Stimulated activated naive CD8-positive, alpha-beta T cell treated with anti-CD3 and anti-CD28 coated beads, Interleukin-15, Interleukin-2, amounts not matched to agents 100 ng/mL and 50 ng/mL, for 24 hours (primary cell): ENCODE results near the gene STK24.

Experiments
- H3K27ac Mint-ChIP-seq: one replicate; pipeline ENCODE4 v1.8.0; 2021; ENCODE audit warnings: mild to moderate bottlenecking, mixed read lengths
- H3K27me3 Mint-ChIP-seq: one replicate; pipeline ENCODE4 v1.8.0; 2021; ENCODE audit warnings: mixed read lengths
- H3K36me3 Mint-ChIP-seq: one replicate; pipeline ENCODE4 v1.8.0; 2021; ENCODE audit warnings: low read depth, mixed read lengths
- H3K4me1 Mint-ChIP-seq: one replicate; pipeline ENCODE4 v1.8.0; 2021; ENCODE audit warnings: low read depth, mixed read lengths
- H3K4me3 Mint-ChIP-seq: one replicate; pipeline ENCODE4 v1.8.0; 2021; ENCODE audit warnings: mild to moderate bottlenecking, mixed read lengths
- H3K9me3 Mint-ChIP-seq: one replicate; pipeline ENCODE4 v1.8.0; 2021; ENCODE audit warnings: mixed read lengths

STK24 gene

DNA sequence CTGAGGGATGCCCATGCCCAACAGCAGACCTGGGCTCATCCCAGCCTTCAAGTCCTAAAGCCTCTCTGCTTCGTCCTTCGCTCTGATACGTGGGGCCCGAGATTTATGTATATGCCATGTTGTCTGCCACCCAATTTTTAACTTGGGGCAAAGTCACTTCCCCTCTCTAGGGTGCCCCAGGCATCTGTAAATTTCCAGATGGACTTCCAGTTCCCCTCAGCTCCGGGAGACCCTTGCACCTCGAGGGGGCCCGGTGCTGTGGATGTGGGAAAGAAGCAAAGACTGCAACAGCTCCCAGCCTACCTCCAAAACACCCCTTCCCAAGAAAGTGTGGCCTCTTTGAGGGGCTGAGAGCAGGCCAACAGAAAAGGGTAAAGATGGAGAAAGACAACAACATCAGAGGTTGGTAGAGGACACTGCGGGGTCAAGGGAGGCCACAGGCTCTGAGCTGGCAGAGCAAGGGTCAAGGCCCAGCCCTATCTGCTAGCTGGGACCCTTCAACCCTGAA lies 97.4 kb downstream of the STK24 start:
- Mint-ChIP-seq H3K4me3 (no peak overlapping the region), H3K27ac (peak overlapping the region; percentile 40), H3K27me3 (no peaks in the 10 kb centered on the region), H3K4me1 (peaks cover 89% of the 10 kb centered on the region), H3K36me3 (peaks cover 32% of the 10 kb centered on the region), H3K9me3 (no peaks in the 10 kb centered on the region)

DNA sequence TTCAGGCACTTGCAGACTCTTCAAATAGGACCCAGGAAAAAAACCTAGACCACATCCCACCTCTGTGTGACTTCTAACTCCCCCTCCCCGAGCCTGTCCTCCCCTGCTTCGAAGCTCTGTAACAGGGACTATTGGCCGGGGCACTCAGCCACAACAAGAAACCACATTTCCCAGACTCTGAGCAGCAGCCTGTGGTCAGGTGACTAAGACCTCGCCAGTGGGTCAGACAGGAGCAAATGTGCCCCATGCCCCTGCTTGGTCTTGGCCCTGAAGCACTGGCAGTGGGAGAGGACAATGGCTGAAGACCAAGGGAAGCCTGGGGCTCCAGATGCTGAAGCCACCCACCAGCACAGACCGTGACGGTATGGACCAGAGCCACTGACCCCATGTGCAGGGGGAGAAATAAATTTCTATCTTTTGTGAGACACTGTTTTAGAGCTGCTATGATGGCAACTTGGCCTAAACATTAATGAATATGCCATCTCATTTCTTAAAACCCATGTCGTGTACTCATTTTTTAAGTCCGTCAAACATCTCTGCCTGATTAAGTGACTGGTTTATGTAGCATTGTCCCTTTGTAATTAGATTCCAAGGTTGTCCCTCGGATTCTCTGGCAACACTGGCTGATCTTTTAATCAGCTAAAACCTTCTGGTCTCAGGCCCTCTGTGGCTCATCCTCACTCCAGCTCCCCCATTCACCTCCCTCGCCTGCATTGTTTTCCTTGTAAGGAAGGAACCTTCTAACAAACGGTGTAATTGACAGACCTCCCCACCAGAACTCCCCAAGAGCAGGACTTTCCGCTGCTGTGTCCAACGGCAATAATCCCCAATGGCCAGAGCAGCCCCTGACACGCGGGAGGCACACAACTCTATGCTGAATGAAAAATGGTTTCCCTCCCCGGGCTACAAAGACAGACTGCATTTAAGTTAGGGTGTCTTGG lies 98.4 kb downstream of the STK24 start:
- Mint-ChIP-seq H3K4me3 (peak overlapping the region; percentile 54), H3K36me3 (peaks cover 43% of the 10 kb centered on the region), H3K27me3 (no peaks in the 10 kb centered on the region), H3K9me3 (no peaks in the 10 kb centered on the region), H3K27ac (peak overlapping the region; percentile 80), H3K4me1 (peaks cover 87% of the 10 kb centered on the region)

DNA sequence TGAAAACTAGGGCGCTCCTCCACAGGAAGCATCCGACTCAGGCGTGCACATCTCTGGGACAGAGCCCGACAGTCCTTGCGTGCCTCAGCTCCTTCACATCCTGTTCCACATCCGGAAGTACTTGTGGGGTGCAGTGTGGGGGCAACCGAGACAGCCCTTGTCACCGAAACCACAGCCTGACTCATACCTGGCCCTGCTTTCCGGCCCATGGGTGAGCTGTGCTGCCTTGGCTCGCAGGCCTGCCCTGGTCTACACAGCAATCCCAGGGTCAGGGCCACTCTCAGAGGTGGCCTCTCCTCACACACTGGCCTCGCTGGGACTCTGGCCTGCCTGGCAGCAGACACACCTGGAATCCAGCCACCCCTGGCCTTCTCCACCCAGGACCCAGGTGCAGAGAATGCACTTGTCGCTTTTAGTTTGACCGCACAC lies 100.4 kb downstream of the STK24 start:
- Mint-ChIP-seq H3K36me3 (peaks cover 59% of the 10 kb centered on the region), H3K4me3 (peak overlapping the region; percentile 79), H3K27ac (peak overlapping the region; percentile 90), H3K9me3 (no peaks in the 10 kb centered on the region), H3K4me1 (peaks cover 84% of the 10 kb centered on the region), H3K27me3 (no peaks in the 10 kb centered on the region)

DNA sequence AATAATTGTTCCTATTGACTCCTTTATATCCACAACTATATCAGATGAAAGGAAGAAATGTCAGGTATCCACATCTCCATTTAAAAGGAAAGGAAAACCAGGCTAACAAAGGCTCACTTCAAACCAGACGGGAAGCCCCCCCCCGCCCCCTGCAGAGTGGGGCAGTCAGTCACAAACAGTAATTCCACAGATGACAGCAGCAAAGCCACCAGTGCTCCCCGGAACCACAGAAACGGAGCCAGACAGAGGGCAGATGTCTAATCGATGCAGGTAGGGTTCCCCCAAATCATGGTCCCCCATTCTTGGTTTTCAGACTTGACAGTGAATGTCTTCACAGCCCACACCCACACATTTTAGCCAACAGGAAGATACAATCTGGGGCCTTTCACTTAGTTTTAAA lies 100.8 kb downstream of the STK24 start:
- Mint-ChIP-seq H3K27me3 (no peaks in the 10 kb centered on the region), H3K27ac (peak overlapping the region; percentile 90), H3K36me3 (peaks cover 59% of the 10 kb centered on the region), H3K4me1 (peaks cover 84% of the 10 kb centered on the region), H3K9me3 (no peaks in the 10 kb centered on the region), H3K4me3 (peak overlapping the region; percentile 79)

DNA sequence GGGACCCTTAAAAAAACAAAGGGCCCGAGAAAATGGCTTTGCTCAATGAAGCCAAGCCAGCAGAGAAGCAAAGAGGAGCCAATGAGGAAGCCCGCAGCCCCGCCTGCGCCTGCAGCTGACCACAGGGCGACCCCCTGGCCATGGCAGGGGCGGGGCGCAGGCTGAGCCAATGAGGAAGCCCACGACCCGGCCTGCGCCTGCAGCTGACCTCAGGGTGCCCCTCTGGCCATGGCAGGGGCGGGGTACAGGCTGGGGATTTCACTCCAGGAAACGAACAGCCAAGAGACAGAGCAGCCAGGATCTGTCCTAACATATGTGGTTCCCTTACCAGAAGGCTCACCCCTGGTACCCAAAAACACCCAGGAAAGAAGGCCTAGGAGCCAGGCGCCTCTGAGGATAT lies 101.4 kb downstream of the STK24 start:
- H3K4me3 Mint-ChIP-seq: peak overlapping the region; percentile 13
- peaks cover 81% of the 10 kb centered on the region for H3K4me1 Mint-ChIP-seq
- no peaks in the 10 kb centered on the region for H3K27me3 Mint-ChIP-seq

DNA sequence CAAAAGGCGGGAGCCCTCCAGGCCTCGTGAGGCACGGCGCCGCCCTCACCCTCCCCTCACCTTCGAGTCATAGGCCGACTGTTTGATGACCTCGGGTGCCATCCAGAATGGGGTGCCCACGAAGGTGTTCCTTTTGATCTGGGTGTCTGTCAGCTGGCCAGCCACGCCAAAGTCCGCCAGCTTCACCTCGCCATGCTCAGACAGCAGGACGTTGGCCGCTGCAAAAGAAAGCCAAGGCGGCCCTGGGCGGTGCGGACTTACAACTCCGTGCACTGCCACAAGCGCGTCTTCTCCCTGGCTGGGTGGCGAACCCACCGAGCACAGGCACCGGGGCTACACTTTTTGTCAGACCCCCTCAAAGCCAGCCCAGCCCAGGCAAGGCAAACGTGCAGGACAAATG lies 102.1 kb downstream of the STK24 start:
- Mint-ChIP-seq H3K4me3 (no peak overlapping the region), H3K9me3 (no peaks in the 10 kb centered on the region), H3K27ac (no peak overlapping the region), H3K27me3 (no peaks in the 10 kb centered on the region), H3K36me3 (peaks cover 59% of the 10 kb centered on the region), H3K4me1 (peaks cover 78% of the 10 kb centered on the region)

More for the DNA sequence above, 101.4 kb downstream of the STK24 start:
- H3K36me3 Mint-ChIP-seq: peaks cover 59% of the 10 kb centered on the region
- H3K27ac Mint-ChIP-seq: peak overlapping the region; percentile 52
- no peaks in the 10 kb centered on the region for H3K9me3 Mint-ChIP-seq

DNA sequence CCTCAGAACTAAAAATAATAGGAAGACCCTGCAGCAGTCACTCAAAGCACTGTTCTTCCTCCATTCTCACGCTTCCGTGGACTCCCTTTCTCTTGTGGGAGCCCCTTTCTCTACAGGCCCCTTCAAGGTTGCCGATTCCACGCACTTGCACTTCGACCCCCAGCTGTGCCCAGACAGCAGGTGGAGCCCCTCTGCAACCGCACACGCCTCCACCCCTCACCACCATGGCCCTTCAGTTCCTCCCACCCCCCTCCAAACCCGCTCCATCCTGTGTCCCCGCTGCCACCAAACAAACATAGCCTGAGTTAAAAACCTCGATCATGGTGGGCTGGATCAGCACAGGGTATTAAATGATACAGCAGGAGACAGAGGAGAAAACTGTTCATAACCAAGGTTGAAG lies 102.6 kb downstream of the STK24 start:
- no peak overlapping the region for H3K4me3 Mint-ChIP-seq
- H3K27me3 Mint-ChIP-seq: no peaks in the 10 kb centered on the region
- peaks cover 59% of the 10 kb centered on the region for H3K36me3 Mint-ChIP-seq
- peak overlapping the region; percentile 52 for H3K27ac Mint-ChIP-seq
- H3K9me3 Mint-ChIP-seq: no peaks in the 10 kb centered on the region
- peaks cover 73% of the 10 kb centered on the region for H3K4me1 Mint-ChIP-seq

DNA sequence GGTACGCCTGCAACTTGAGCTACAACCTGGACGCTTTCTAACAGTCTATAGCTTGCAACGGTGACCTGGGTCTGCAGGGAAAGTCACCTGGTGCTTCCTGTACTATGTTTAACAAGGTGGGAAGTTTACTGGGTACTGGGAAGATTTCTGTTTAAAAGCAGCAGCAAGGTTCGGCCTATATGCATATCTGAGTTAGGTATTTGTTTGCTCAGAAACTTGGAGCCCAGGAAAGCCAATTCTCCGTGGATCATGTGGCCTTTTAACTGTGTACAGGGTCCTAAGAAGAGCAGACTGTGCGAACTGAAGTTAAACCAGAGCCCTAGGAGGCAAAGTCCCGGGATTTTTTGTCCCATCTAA lies 103.1 kb downstream of the STK24 start:
- Mint-ChIP-seq H3K27me3 (no peaks in the 10 kb centered on the region), H3K27ac (peak overlapping the region; percentile 52), H3K9me3 (no peaks in the 10 kb centered on the region), H3K4me3 (no peak overlapping the region), H3K36me3 (peaks cover 62% of the 10 kb centered on the region), H3K4me1 (peaks cover 68% of the 10 kb centered on the region)

DNA sequence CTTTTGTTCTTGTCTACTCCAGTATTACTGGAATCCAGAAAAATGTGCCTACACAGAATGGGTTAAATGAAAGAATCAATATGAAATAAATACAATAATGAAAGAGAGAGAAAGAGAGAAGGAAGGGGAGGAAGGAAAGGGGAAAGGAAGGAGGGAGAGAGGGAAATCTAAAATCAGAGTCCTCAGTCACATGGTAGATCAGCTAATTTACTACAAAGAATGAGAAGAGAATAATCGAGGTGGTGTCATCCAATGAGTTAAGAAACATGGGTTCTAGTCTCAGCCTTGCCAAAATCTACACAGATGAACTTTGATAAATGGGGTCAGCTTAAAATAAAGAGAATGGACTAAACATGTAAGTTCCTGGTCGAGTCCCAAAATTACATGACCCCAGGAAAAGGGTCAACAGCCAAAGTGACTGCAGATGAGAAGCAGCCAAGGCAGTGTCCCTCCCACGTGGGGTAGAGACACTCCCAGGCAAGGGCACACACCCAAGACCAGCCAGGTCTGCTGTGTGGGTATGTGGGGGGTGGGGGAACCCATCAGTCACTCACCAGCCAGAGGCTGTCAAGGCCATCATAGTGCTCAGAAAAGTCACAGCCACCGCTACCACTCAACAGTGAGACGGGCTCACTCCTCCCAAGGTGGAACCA lies 103.6 kb downstream of the STK24 start:
- H3K4me3 Mint-ChIP-seq: no peak overlapping the region
- H3K4me1 Mint-ChIP-seq: peaks cover 63% of the 10 kb centered on the region

DNA sequence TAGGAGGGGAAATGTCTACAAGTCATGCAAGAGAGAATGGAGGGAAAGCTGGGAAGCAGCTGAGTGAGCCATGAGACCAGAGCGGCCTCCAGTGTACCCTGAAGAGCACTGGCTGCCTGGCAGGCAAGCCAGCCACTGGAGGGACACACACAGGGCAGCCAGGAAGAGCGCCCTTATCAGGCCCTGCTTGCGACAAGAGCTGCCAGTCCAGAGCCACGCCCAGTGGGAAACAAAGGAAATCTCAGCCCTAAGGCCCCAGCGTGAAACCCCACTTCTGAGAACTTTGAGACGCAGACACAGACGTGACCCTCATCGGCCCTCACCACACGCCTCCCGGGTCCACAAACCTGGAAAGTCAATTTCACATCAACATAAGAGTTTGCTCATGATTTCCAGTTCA lies 105.0 kb downstream of the STK24 start:
- Mint-ChIP-seq H3K9me3 (no peaks in the 10 kb centered on the region), H3K27ac (peak overlapping the region; percentile 27), H3K4me1 (peaks cover 54% of the 10 kb centered on the region), H3K27me3 (no peaks in the 10 kb centered on the region), H3K36me3 (peaks cover 68% of the 10 kb centered on the region), H3K4me3 (no peak overlapping the region)

More for the DNA sequence above, 103.6 kb downstream of the STK24 start:
- Mint-ChIP-seq H3K27ac (peak overlapping the region; percentile 27), H3K27me3 (no peaks in the 10 kb centered on the region), H3K36me3 (peaks cover 67% of the 10 kb centered on the region), H3K9me3 (no peaks in the 10 kb centered on the region)

DNA sequence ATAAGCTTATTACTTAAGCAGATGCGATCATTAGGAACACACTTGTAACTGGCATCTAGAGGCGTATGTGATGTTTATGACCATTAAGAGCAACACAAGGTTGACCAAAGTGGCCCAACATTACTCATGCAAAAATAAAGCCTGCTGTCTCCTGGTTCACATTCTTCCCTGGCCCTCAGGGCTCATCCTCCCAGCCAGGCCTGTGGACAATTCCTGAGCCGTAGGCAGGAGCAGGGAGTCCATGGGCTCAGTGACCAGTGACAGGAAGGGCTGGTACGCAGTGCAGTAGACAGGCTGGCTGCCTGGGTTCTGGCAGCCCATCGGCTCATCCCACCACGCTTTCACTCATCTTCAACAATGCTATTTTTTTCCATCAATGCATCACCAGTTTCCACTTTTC lies 106.0 kb downstream of the STK24 start:
- Mint-ChIP-seq H3K27ac (no peak overlapping the region), H3K4me3 (no peak overlapping the region), H3K9me3 (no peaks in the 10 kb centered on the region), H3K4me1 (peaks cover 47% of the 10 kb centered on the region), H3K27me3 (no peaks in the 10 kb centered on the region), H3K36me3 (peaks cover 68% of the 10 kb centered on the region)

DNA sequence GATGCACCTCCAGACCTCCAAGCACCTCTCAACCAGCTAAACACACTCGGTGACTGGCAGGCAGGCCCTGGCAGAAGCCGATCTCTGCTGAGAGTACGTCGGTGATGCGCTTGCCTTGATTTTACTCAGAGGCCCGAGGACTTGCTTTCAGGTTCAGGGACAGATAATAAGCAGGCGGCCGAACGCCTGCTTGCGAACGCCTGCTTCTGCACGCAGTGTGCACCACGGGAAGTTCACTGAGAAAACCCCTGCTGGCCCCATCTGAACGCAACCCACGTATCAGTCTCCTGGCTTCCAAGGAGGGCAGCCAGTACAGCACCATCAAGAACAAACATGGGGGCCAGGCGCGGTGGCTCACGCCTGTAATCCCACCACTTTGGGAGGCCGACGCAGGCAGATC lies 108.0 kb downstream of the STK24 start:
- H3K27ac Mint-ChIP-seq: no peak overlapping the region
- no peaks in the 10 kb centered on the region for H3K27me3 Mint-ChIP-seq
- peaks cover 32% of the 10 kb centered on the region for H3K4me1 Mint-ChIP-seq
- no peak overlapping the region for H3K4me3 Mint-ChIP-seq
- peaks cover 69% of the 10 kb centered on the region for H3K36me3 Mint-ChIP-seq
- H3K9me3 Mint-ChIP-seq: no peaks in the 10 kb centered on the region

DNA sequence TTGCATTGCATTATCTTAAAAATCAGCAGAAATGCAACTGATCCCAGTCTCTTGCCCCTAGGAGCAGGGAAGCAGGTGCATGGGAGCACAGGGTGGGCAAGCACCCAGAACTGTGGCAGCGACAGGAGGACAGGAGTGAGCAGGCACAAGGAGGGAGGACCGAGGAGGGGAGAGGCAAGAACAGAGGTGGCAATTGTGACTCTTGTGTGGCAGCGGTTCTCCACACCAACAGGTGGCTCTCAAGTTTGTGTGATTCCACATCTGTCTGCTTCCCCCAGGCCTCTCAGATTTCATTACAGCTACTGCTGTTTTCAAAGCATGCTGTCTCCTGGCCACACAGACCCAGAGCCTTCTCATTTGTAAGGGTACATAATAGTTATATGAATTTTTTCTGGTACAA lies 108.5 kb downstream of the STK24 start:
- peaks cover 30% of the 10 kb centered on the region for H3K4me1 Mint-ChIP-seq
- no peak overlapping the region for H3K27ac Mint-ChIP-seq
- H3K9me3 Mint-ChIP-seq: no peaks in the 10 kb centered on the region
- H3K36me3 Mint-ChIP-seq: peaks cover 69% of the 10 kb centered on the region
- H3K27me3 Mint-ChIP-seq: no peaks in the 10 kb centered on the region
- H3K4me3 Mint-ChIP-seq: no peak overlapping the region

DNA sequence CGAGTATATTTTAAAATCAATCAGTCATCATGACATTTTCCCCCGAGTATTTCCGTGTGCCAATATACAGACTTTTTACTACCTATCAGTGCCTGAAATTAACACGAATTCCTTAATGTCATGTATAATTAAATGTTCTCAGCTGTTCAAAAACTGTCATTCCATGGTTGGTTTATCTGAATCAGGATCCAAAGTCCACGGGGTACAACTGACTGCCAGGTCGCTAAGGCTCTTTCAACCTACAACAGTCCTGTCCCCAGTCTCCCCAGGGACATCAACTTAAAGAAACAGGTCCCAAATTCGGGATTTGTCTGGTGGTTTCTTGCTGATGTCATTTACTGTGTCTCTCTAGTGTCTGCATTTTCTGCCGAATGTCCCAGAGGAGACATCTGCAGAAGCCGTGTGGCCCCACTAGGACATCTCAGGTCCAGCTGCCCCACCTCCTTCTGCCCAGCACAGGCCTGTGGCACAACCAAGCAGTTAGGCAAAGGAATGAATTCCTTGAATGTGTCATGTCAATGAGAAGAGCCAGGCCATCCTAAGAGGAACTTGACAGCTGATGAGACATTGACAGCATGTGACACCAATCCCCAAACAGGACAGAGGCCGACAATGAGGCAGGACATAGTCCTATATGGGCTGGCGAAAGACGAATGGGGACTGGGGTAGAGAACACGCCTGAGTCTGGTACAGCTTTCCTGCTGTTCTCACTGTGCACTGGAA lies 109.5 kb downstream of the STK24 start:
- Mint-ChIP-seq H3K4me3 (no peak overlapping the region), H3K27me3 (no peaks in the 10 kb centered on the region), H3K9me3 (no peaks in the 10 kb centered on the region), H3K27ac (no peak overlapping the region), H3K4me1 (peaks cover 24% of the 10 kb centered on the region), H3K36me3 (peaks cover 69% of the 10 kb centered on the region)
